IMR-90 (cell line): ENCODE results near the gene FOXP4. TPM values are rescaled to one million over a fixed set of nuclear protein-coding genes. Genes with fewer than 3 reads are reported as not detected.

Source experiments
- ATAC-seq: fragments of 200-7000 bp; cut with Tn5 transposase; 2 replicates; pipeline ENCODE4 v1.9.1; 2020; ENCODE audit warnings: low read depth, mild to moderate bottlenecking, moderate library complexity
- BruUV-seq: library from RNA; stranded (reverse); fragments of 400-500 nt; replicated peaks from 2 replicates; lab custom pipeline; 2021; lab: Mats Ljungman, UMichigan
- CTCF ChIA-PET: fragments of 300-600 bp; formaldehyde crosslinking; extraction: SDS; loops from one replicate; lab custom pipeline; 2021; ENCODE audit warnings: antibody characterized with exemption; lab: Yijun Ruan, JAX
- POLR2A ChIA-PET: fragments of 300-600 bp; sonication (Branson Sonifier 250); formaldehyde crosslinking; loops from one replicate; lab custom pipeline; 2022; ENCODE audit warnings: antibody characterized with exemption; ENCODE audit not compliant: unreplicated experiment; lab: Charles Lee
- DNase-seq: peaks from one replicate; pipeline ENCODE4 v3.0.0; 2013
- H2AFZ ChIP-seq: replicated peaks from 2 replicates; pipeline ENCODE3; 2013; ENCODE audit warnings: low read length, mild to moderate bottlenecking; ENCODE audit not compliant: poor library complexity
- H2AK5ac ChIP-seq: 2 replicates; pipeline ENCODE4 v1.6.1; 2013; ENCODE audit warnings: low read depth, low read length, inconsistent platforms
- H2AK9ac ChIP-seq: replicated peaks from 2 replicates; pipeline ENCODE3; 2013; ENCODE audit warnings: mild to moderate bottlenecking, low read depth, low read length, moderate library complexity; ENCODE audit not compliant: poor library complexity
- H2BK120ac ChIP-seq: 2 replicates; pipeline ENCODE4 v1.6.1; 2013; ENCODE audit warnings: low read depth, low read length, inconsistent platforms
- H2BK15ac ChIP-seq: 3 replicates; pipeline ENCODE4 v1.6.1; 2013; ENCODE audit warnings: low read depth, low read length, inconsistent platforms
- H2BK20ac ChIP-seq: 2 replicates; pipeline ENCODE4 v1.6.1; 2013; ENCODE audit warnings: low read depth, mild to moderate bottlenecking, inconsistent platforms, low read length, moderate library complexity
- H2BK5ac ChIP-seq: 2 replicates; pipeline ENCODE4 v1.6.1; 2013; ENCODE audit warnings: mild to moderate bottlenecking, low read depth, low read length, inconsistent platforms; ENCODE audit not compliant: poor library complexity, severe bottlenecking
- H3K14ac ChIP-seq: replicated peaks from 2 replicates; pipeline ENCODE4 v1.6.1; 2013; ENCODE audit warnings: low read depth, low read length, inconsistent platforms
- H3K18ac ChIP-seq: 2 replicates; pipeline ENCODE4 v1.6.1; 2013; ENCODE audit warnings: low read depth, low read length, control low read depth
- H3K23ac ChIP-seq: 2 replicates; pipeline ENCODE4 v1.6.1; 2013; ENCODE audit warnings: low read depth, low read length, inconsistent platforms
- H3K27ac ChIP-seq: 2 replicates; pipeline ENCODE4 v1.5.1; 2013; ENCODE audit warnings: mild to moderate bottlenecking, control low read depth, low read length; ENCODE audit not compliant: insufficient read depth
- H3K27me3 ChIP-seq: 2 replicates; pipeline ENCODE4 v1.6.1; 2013; ENCODE audit warnings: low read length; ENCODE audit not compliant: control insufficient read depth, insufficient read depth
- H3K36me3 ChIP-seq: 2 replicates; pipeline ENCODE4 v1.6.1; 2013; ENCODE audit warnings: low read length, mixed read lengths; ENCODE audit not compliant: control insufficient read depth, insufficient read depth
- H3K4ac ChIP-seq: 2 replicates; pipeline ENCODE4 v1.6.1; 2013; ENCODE audit warnings: low read depth, low read length, inconsistent platforms
- H3K4me1 ChIP-seq: 2 replicates; pipeline ENCODE4 v1.6.1; 2013; ENCODE audit warnings: low read length, mixed read lengths; ENCODE audit not compliant: control insufficient read depth, insufficient read depth
- H3K4me2 ChIP-seq: 2 replicates; pipeline ENCODE4 v1.6.1; 2013; ENCODE audit warnings: low read depth, mild to moderate bottlenecking, control low read depth, low read length, moderate library complexity
- H3K4me3 ChIP-seq: 2 replicates; pipeline ENCODE4 v1.5.1; 2013; ENCODE audit warnings: low read depth, mild to moderate bottlenecking, control low read depth, low read length, moderate library complexity; ENCODE audit not compliant: insufficient read depth
- H3K56ac ChIP-seq: 2 replicates; pipeline ENCODE4 v1.6.1; 2013; ENCODE audit warnings: low read length, inconsistent platforms; ENCODE audit not compliant: insufficient read depth; ENCODE audit errors: extremely low read depth
- H3K79me1 ChIP-seq, 2 experiments: 2 replicates each; pipeline ENCODE4 v1.6.1; 2013; ENCODE audit warnings: low read length in 2 of 2, inconsistent platforms in 1 of 2, low read depth in 1 of 2
- H3K9ac ChIP-seq: 2 replicates; pipeline ENCODE4 v1.6.1; 2013; ENCODE audit warnings: low read depth, low read length, control low read depth
- H3K9me1 ChIP-seq: 2 replicates; pipeline ENCODE4 v1.6.1; 2013; ENCODE audit warnings: low read length, inconsistent platforms; ENCODE audit not compliant: insufficient read depth
- H3K9me3 ChIP-seq: 2 replicates; pipeline ENCODE4 v1.6.1; 2013; ENCODE audit warnings: low read length; ENCODE audit not compliant: control insufficient read depth, insufficient read depth
- H4K20me1 ChIP-seq: 2 replicates; pipeline ENCODE4 v1.6.1; 2013; ENCODE audit warnings: low read length, inconsistent platforms; ENCODE audit not compliant: insufficient read depth
- H4K5ac ChIP-seq: 2 replicates; pipeline ENCODE4 v1.6.1; 2013; ENCODE audit warnings: mild to moderate bottlenecking, low read depth, low read length, control low read depth
- H4K8ac ChIP-seq, 2 experiments: 2 replicates each; pipeline ENCODE4 v1.6.1; 2013; ENCODE audit warnings: low read depth in 2 of 2, low read length in 2 of 2, control low read depth in 1 of 2, inconsistent platforms in 1 of 2
- H4K91ac ChIP-seq: 2 replicates; pipeline ENCODE4 v1.6.1; 2013; ENCODE audit warnings: low read depth, low read length, inconsistent platforms; ENCODE audit not compliant: insufficient read depth
- BHLHE40 ChIP-seq: fragments of 150-350 bp; IDR thresholded peaks from 2 replicates; pipeline ENCODE4 v1.6.1; 2016; ENCODE audit warnings: mild to moderate bottlenecking, low read depth, low read length
- CEBPB ChIP-seq: IDR thresholded peaks from 2 replicates; pipeline ENCODE4 v1.6.1; 2012; ENCODE audit warnings: low read depth, low read length, improper control_type of control experiment
- CHD1 ChIP-seq: IDR thresholded peaks from 2 replicates; pipeline ENCODE4 v1.6.1; 2012; ENCODE audit warnings: low read depth, low read length, improper control_type of control experiment
- FOS ChIP-seq: fragments of 150-350 bp; IDR thresholded peaks from 2 replicates; pipeline ENCODE4 v1.6.1; 2016; ENCODE audit warnings: low read depth, low read length
- MAFK ChIP-seq: IDR thresholded peaks from 2 replicates; pipeline ENCODE4 v1.6.1; 2012; ENCODE audit warnings: low read depth, low read length, improper control_type of control experiment
- MAZ ChIP-seq: IDR thresholded peaks from 2 replicates; pipeline ENCODE4 v1.6.1; 2012; ENCODE audit warnings: low read depth, mild to moderate bottlenecking, low read length, improper control_type of control experiment, moderate library complexity, borderline replicate concordance
- MXI1 ChIP-seq: IDR thresholded peaks from 2 replicates; pipeline ENCODE4 v1.6.1; 2012; ENCODE audit warnings: low read depth, mild to moderate bottlenecking, low read length, moderate library complexity, borderline replicate concordance
- NFE2L2 ChIP-seq: fragments of 150-350 bp; IDR thresholded peaks from 2 replicates; pipeline ENCODE4 v1.6.1; 2016; ENCODE audit warnings: low read depth, mild to moderate bottlenecking, low read length
- POLR2A ChIP-seq: IDR thresholded peaks from 2 replicates; pipeline ENCODE4 v1.6.1; 2012; ENCODE audit warnings: mild to moderate bottlenecking, low read depth, low read length
- RAD21 ChIP-seq: IDR thresholded peaks from 2 replicates; pipeline ENCODE4 v1.6.1; 2012; ENCODE audit warnings: low read length, improper control_type of control experiment
- RCOR1 ChIP-seq: IDR thresholded peaks from 2 replicates; pipeline ENCODE4 v1.6.1; 2012; ENCODE audit warnings: mild to moderate bottlenecking, low read length, improper control_type of control experiment; ENCODE audit not compliant: insufficient replicate concordance
- RFX5 ChIP-seq: IDR thresholded peaks from 2 replicates; pipeline ENCODE4 v1.8.0; 2012; ENCODE audit warnings: low read depth, mild to moderate bottlenecking, low read length, moderate library complexity
- SMC3 ChIP-seq: fragments of 150-350 bp; IDR thresholded peaks from 2 replicates; pipeline ENCODE4 v1.6.1; 2016; ENCODE audit warnings: low read depth, mild to moderate bottlenecking, antibody characterized with exemption, low read length, moderate library complexity
- WGBS, 2 experiments: methylation state at CpG; one replicate each; pipeline versions ENCODE4 v1.1.5 to v1.1.7; 2013; ENCODE audit warnings: missing lambda C conversion rate in 2 of 2; ENCODE audit not compliant: insufficient read length in 1 of 2; ENCODE audit errors: extremely low coverage in 2 of 2; 5-methylcytosine and 5-hydroxymethylcytosine counted together
- dilution Hi-C: fragments of 300-500 bp; cut with HindIII; formaldehyde crosslinking; loops from one replicate; pipeline ENCODE4 v1.14.3; 2018; ENCODE audit warnings: low sequenced_read_pairs; ENCODE audit not compliant: unreplicated experiment
- in situ Hi-C: fragments of 300-500 bp; cut with MboI; formaldehyde crosslinking; loops from 3 replicates; pipeline ENCODE4 v1.14.3; 2019; ENCODE audit warnings: low sequenced_read_pairs, inconsistent platforms, mixed read lengths
- intact Hi-C: fragments of 100-400 bp; cut with micrococcal nuclease; formaldehyde crosslinking; loops from 2 replicates; pipeline ENCODE4 v1.10.0; 2022
- polyA plus RNA-seq, 3 experiments: library from polyadenylated mRNA; depleted of rRNA; stranded (reverse); fragments of >200 nt; gene quantifications; 2 replicates each; pipeline ENCODE4 v1.2.3, GENCODE V29; 2012; ENCODE audit warnings: low replicate concordance in 1 of 3
- total RNA-seq: library from RNA; depleted of rRNA; stranded (reverse); fragments of >200 nt; gene quantifications from 2 replicates; pipeline ENCODE4 v1.2.3, GENCODE V29; 2012
- TF ChIP-seq, protein P1 (sequence below): conservative IDR thresholded peaks from 2 replicates; pipeline ENCODE4 v1.5.1; 2012; ENCODE audit warnings: mild to moderate bottlenecking, low read depth, low read length, improper control_type of control experiment
- TF ChIP-seq, protein P2 (sequence below): fragments of 150-350 bp; IDR thresholded peaks from 2 replicates; pipeline ENCODE4 v1.6.1; 2017; ENCODE audit warnings: mild to moderate bottlenecking, antibody characterized with exemption, low read length, low read depth
- TF ChIP-seq, protein P3 (sequence below): fragments of 150-350 bp; IDR thresholded peaks from 2 replicates; pipeline ENCODE4 v1.6.1; 2016; ENCODE audit warnings: low read depth, mild to moderate bottlenecking, low read length, moderate library complexity, borderline replicate concordance

FOXP4 gene
- total and polyA plus RNA-seq, 2 of the 4 experiments (the other 2 are of a cell fraction), result 0.72 to 9.5 TPM

- Histone ChIP-seq H4K5ac (no peak overlapping the region), H3K36me3 (no peaks in the 10 kb centered on the region), H3K14ac (no peak overlapping the region), H4K8ac (no peak overlapping the region), H3K23ac (no peak overlapping the region), H3K4me3 (no peak overlapping the region), H3K9ac (no peak overlapping the region), H2BK120ac (no peak overlapping the region), H3K9me3 (peaks cover 7% of the 10 kb centered on the region; the same call in 1 of the 2 replicates), H2BK5ac (no peak overlapping the region), H3K27me3 (peaks cover 19% of the 10 kb centered on the region), H2BK15ac (no peak overlapping the region), H4K20me1 (no peaks in the 10 kb centered on the region), H3K4ac (no peak overlapping the region), H2AFZ (no peak overlapping the region), H4K91ac (no peak overlapping the region), H3K18ac (no peak overlapping the region), H3K79me1 (no peaks in the 10 kb centered on the region), H3K9me1 (no peaks in the 10 kb centered on the region), H2AK5ac (no peak overlapping the region), H3K4me2 (no peak overlapping the region), H3K56ac (no peak overlapping the region), H3K4me1 (no peaks in the 10 kb centered on the region), H3K27ac (no peak overlapping the region), H2BK20ac (no peak overlapping the region), H2AK9ac (no peak overlapping the region)
- DNase-seq, result no peak
- intact Hi-C loops (no loop called here), dilution Hi-C loops (no loop called here), in situ Hi-C loops (no loop called here)
- TF ChIP-seq CEBPB (no peak), FOS (no peak), CHD1 (no peak), POLR2A (no peak), MXI1 (no peak), BHLHE40 (no peak), RAD21 (no peak), MAZ (no peak), RFX5 (no peak), MAFK (no peak), NFE2L2 (no peak), RCOR1 (no peak), SMC3 (no peak)
- TF ChIP-seq, protein P1, sequence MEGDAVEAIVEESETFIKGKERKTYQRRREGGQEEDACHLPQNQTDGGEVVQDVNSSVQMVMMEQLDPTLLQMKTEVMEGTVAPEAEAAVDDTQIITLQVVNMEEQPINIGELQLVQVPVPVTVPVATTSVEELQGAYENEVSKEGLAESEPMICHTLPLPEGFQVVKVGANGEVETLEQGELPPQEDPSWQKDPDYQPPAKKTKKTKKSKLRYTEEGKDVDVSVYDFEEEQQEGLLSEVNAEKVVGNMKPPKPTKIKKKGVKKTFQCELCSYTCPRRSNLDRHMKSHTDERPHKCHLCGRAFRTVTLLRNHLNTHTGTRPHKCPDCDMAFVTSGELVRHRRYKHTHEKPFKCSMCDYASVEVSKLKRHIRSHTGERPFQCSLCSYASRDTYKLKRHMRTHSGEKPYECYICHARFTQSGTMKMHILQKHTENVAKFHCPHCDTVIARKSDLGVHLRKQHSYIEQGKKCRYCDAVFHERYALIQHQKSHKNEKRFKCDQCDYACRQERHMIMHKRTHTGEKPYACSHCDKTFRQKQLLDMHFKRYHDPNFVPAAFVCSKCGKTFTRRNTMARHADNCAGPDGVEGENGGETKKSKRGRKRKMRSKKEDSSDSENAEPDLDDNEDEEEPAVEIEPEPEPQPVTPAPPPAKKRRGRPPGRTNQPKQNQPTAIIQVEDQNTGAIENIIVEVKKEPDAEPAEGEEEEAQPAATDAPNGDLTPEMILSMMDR, result no peak
- TF ChIP-seq, protein P2, sequence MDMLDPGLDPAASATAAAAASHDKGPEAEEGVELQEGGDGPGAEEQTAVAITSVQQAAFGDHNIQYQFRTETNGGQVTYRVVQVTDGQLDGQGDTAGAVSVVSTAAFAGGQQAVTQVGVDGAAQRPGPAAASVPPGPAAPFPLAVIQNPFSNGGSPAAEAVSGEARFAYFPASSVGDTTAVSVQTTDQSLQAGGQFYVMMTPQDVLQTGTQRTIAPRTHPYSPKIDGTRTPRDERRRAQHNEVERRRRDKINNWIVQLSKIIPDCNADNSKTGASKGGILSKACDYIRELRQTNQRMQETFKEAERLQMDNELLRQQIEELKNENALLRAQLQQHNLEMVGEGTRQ, result no peak
- TF ChIP-seq, protein P3, sequence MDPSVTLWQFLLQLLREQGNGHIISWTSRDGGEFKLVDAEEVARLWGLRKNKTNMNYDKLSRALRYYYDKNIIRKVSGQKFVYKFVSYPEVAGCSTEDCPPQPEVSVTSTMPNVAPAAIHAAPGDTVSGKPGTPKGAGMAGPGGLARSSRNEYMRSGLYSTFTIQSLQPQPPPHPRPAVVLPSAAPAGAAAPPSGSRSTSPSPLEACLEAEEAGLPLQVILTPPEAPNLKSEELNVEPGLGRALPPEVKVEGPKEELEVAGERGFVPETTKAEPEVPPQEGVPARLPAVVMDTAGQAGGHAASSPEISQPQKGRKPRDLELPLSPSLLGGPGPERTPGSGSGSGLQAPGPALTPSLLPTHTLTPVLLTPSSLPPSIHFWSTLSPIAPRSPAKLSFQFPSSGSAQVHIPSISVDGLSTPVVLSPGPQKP, result no peak
- no peak for ATAC-seq
- ChIA-PET POLR2A (no interaction called here), CTCF (interaction anchor here (2.7 kb wide), 1 partner anchor 13 kb away, joined by 7 read pairs; no protein-coding TSS in a partner anchor)
- BruUV-seq, result no TSS peak
- WGBS, 2 experiments, result 52% methylated on average over 2 of the region's 7 CpGs; no CpG with 5 or more reads in 1 of the 2 experiments
Measured at GRCh38 chr6:41615311-41615710, 69.1 kb downstream of the FOXP4 start.
